Vagina (tissue), 2 donors: ENCODE measurements around the gene ITK. TPM values are rescaled to one million over a fixed set of nuclear protein-coding genes. Genes with fewer than 3 reads are reported as not detected.

Source experiments
- DNase-seq, 2 donors: peaks; one replicate each; pipeline ENCODE4 v3.0.0-alpha.2; 2017; ENCODE audit errors: extremely low spot score in 2 of 2
- H3K27ac ChIP-seq: fragments of 200-600 bp; sonication (generic); one replicate; pipeline ENCODE4 v1.5.1; 2019
- H3K27me3 ChIP-seq: fragments of 200-600 bp; sonication (generic); one replicate; pipeline ENCODE4 v1.5.1; 2019
- H3K36me3 ChIP-seq, 2 donors: fragments of 200-600 bp; sonication (generic); one replicate each; pipeline ENCODE4 v1.5.1; 2017 to 2019
- H3K4me1 ChIP-seq: fragments of 200-600 bp; sonication (generic); one replicate; pipeline ENCODE4 v1.5.1; 2019
- H3K4me3 ChIP-seq, 2 donors: fragments of 200-600 bp; sonication (generic); 1 replicate in 1 of 2; 2 replicates in 1 of 2; pipeline ENCODE4 v1.5.1; 2016 to 2019
- H3K9me3 ChIP-seq: fragments of 200-600 bp; sonication (generic); one replicate; pipeline ENCODE4 v1.5.1; 2019
- POLR2A ChIP-seq, 2 donors: fragments of 450-650 bp; IDR thresholded peaks; one replicate each; pipeline ENCODE4 v1.6.1; 2017; ENCODE audit warnings: antibody characterized with exemption in 2 of 2, mild to moderate bottlenecking in 2 of 2, moderate library complexity in 2 of 2
- POLR2AphosphoS5 ChIP-seq, 2 donors: sonication (generic); formaldehyde crosslinking; IDR thresholded peaks; one replicate each; pipeline ENCODE4 v1.9.0; 2017; ENCODE audit warnings: antibody characterized with exemption in 2 of 2, mild to moderate bottlenecking in 2 of 2, low read depth in 1 of 2; ENCODE audit not compliant: insufficient read depth in 1 of 2
- intact Hi-C: fragments of 100-400 bp; cut with DNase I; formaldehyde crosslinking; loops from one replicate; pipeline ENCODE4 v1.15.1; 2023
- total RNA-seq: library from RNA; depleted of rRNA; stranded (reverse); fragments of >200 nt; gene quantifications from one replicate; pipeline ENCODE4 v1.2.3, GENCODE V29; 2016
- TF ChIP-seq, protein P1 (sequence below), 3 experiments: fragments of 450-650 bp in 2 of 3; fragments of 200-600 bp in 1 of 3; sonication (generic) in 1 of 3; IDR thresholded peaks; one replicate each; pipeline ENCODE4 v1.5.1; 2017 to 2019; ENCODE audit warnings: antibody characterized with exemption in 3 of 3, mild to moderate bottlenecking in 2 of 3, moderate library complexity in 2 of 3

The ITK gene
- total RNA-seq, 1 donor from 2014 or later: 15.7 TPM

DNA sequence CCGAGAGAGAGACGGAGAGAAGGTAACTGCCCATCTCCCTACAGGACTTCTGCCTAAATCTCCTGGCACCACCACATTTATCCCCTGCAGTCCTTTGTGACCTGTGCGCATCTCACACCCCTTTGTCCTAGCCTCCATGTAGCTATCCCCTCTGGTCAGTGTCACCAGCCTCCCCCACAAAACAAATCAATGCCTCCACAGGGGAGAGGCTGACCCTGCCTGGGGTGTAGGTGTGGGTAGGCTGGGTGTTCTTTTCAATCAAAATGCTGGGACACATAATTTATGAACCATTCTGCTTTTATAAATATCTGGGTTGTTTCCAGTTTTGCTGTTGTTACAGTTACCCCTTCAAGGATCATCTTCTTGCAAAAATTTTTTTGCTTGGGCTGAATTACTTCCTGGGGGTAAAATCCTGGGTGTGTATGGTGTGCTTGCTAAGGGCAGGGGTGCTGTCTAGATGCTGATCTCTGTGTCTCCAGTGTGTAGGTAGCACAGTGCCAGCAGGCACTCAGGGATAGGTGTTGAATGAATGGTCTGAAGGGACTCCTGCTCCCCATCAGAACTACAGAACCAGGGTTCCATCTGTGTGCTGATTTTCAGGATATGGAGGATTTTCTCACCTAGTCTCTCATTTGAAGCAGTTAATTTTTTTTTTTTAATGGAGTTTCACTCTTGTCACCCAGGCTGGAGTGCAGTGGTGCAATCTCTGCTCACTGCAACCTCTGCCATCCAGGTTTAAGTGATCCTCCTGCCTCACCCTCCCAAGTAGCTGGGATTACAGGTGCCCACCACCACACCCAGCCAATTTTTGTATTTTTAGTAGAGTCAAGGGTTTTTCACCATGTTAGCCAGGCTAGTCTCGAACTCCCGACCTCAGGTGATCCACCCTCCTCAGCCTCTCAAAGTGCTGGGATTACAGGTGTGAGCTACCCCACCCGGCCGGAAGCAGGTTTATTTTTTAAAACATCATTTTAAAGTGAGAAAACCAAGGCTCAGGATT lies 14.1 kb upstream of the ITK start, which contains the start of gene GARIN3:
TSS of gene GARIN3 (minus strand) at position 51 of the 1,000 bp plus-strand sequence. CDS start 96 bp downstream, outside the sequence.
- Histone ChIP-seq H3K4me3 (no peak within 1 kb of the TSS), H3K27me3 (no peaks in the 10 kb centered on the region), H3K9me3 (no peaks in the 10 kb centered on the region), H3K36me3 (no peaks in the 10 kb centered on the region), H3K27ac (no peak within 1 kb of the TSS), H3K4me1 (no peaks in the 10 kb centered on the region)
- TF ChIP-seq, protein P1, sequence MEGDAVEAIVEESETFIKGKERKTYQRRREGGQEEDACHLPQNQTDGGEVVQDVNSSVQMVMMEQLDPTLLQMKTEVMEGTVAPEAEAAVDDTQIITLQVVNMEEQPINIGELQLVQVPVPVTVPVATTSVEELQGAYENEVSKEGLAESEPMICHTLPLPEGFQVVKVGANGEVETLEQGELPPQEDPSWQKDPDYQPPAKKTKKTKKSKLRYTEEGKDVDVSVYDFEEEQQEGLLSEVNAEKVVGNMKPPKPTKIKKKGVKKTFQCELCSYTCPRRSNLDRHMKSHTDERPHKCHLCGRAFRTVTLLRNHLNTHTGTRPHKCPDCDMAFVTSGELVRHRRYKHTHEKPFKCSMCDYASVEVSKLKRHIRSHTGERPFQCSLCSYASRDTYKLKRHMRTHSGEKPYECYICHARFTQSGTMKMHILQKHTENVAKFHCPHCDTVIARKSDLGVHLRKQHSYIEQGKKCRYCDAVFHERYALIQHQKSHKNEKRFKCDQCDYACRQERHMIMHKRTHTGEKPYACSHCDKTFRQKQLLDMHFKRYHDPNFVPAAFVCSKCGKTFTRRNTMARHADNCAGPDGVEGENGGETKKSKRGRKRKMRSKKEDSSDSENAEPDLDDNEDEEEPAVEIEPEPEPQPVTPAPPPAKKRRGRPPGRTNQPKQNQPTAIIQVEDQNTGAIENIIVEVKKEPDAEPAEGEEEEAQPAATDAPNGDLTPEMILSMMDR (IDR thresholded peaks at IDR 0.05): no peak
- DNase-seq: no peak
- intact Hi-C loops: no loop called here

DNA sequence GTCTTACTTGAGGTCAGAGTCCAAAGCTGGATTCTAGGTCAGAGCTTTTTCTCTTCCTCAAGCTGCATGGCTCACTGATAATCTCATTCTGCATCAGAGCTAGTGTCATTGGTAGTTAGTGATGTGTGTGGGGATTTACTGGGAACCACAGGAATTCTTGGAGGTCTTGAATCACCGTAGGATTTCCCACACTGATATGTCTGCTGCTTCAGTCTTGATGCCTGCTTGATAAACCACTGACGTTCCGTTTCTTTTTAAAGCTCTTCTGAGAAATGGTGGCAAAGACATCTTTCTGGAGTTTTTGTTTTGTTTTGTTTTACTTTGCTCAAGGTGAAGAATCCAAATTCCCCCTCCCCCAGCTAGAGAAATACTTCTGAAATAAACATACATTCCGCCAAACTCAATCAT lies 13.4 kb upstream of the ITK start:
- no peaks in the 10 kb centered on the region for H3K27me3 ChIP-seq
- TF ChIP-seq POLR2A (IDR thresholded peaks at IDR 0.05): no peak
- TF ChIP-seq POLR2AphosphoS5 (IDR thresholded peaks at IDR 0.05; ENCODE audit: insufficient read depth in 1 of 2, low read depth in 1 of 2): no peak
- TF ChIP-seq, protein P1 (IDR thresholded peaks at IDR 0.05): no peak
- no peaks in the 10 kb centered on the region for H3K4me1 ChIP-seq
- H3K36me3 ChIP-seq: no peaks in the 10 kb centered on the region
- H3K4me3 ChIP-seq: no peak overlapping the region
- intact Hi-C loops: no loop called here
- no peak for DNase-seq
- no peak overlapping the region for H3K27ac ChIP-seq
- H3K9me3 ChIP-seq: no peaks in the 10 kb centered on the region

DNA sequence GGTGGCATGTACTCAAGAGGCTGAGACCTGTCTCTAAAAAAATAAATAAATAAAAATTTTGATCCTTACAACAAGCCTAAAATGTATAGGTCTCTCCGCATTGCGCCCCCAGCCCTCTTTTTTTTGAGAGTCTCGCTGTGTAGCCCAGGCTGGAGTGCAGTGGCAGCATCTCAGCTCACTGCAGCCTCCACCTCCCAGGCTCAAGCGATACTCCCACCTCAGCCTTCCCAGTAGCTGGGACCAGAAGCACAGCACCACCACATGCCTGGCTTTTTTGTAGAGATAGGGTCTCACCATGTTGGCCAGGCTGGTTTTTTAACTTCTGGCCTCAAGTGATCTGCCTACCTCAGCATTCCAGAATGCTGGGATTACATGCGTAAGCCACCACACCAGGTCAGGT lies 12.4 kb upstream of the ITK start:
- H3K4me1 ChIP-seq: no peaks in the 10 kb centered on the region
- H3K9me3 ChIP-seq: no peaks in the 10 kb centered on the region
- no peaks in the 10 kb centered on the region for H3K27me3 ChIP-seq
- H3K36me3 ChIP-seq: no peaks in the 10 kb centered on the region
- H3K4me3 ChIP-seq: no peak overlapping the region
- DNase-seq: no peak
- TF ChIP-seq, protein P1 (IDR thresholded peaks at IDR 0.05): no peak
- TF ChIP-seq POLR2A (IDR thresholded peaks at IDR 0.05): no peak
- no peak for TF ChIP-seq POLR2AphosphoS5 (IDR thresholded peaks at IDR 0.05; ENCODE audit: insufficient read depth in 1 of 2, low read depth in 1 of 2)
- no peak overlapping the region for H3K27ac ChIP-seq
- intact Hi-C loops: no loop called here

DNA sequence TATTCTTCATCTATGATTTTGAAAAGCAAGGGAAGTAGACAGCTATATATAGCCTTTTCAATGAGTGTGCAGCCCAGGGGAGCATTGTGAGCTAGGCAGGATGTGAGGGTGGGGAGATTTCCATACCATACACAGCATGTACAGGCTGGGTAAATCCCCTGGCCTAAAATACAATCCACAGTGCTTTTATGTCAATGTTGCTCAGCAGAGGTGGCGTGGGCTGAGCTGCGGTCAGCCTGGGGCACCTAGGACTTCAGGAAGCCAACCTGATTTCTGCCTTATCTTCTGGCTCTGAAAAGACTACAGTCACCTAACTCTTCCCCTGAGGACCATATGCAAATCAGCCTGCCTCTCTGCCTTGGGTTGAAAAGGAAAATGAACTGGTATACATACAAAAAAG lies 8.2 kb upstream of the ITK start:
- Histone ChIP-seq H3K27me3 (no peaks in the 10 kb centered on the region), H3K27ac (no peak overlapping the region), H3K4me1 (no peaks in the 10 kb centered on the region), H3K9me3 (no peaks in the 10 kb centered on the region), H3K4me3 (no peak overlapping the region), H3K36me3 (no peaks in the 10 kb centered on the region)
- intact Hi-C loops: no loop called here
- no peak for DNase-seq
- no peak for TF ChIP-seq POLR2A (IDR thresholded peaks at IDR 0.05)
- TF ChIP-seq POLR2AphosphoS5 (IDR thresholded peaks at IDR 0.05; ENCODE audit: insufficient read depth in 1 of 2, low read depth in 1 of 2): no peak
- TF ChIP-seq, protein P1 (IDR thresholded peaks at IDR 0.05): no peak

DNA sequence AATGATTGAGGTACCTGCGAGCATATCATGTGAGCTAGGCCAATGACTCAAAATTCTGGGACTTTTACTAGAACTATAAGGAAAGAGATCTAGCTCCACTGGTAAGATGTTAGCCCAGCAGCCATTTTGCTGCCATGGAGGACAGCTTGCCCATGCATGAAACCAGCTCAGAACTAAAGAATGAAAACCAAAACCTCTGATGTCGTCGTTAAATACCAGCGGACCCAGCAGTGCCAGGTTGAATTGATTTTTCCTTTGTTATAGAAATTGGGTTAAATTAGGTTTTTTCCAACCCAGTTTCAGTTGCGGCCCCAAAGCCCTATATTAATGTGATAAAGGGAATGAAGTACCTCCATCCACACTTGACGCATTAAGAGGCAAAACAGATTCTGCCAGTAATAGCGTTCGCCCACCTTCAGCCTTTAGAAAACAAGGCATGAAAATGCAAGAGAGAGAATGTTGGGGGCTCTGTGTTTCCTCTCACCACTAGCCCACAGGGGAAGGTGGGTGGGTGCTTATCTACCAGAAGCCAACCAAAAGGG lies 5.5 kb upstream of the ITK start:
- Histone ChIP-seq H3K4me3 (no peak overlapping the region), H3K27me3 (no peaks in the 10 kb centered on the region), H3K36me3 (no peaks in the 10 kb centered on the region), H3K4me1 (no peaks in the 10 kb centered on the region), H3K9me3 (no peaks in the 10 kb centered on the region), H3K27ac (no peak overlapping the region)
- intact Hi-C loops: no loop called here
- no peak for DNase-seq
- TF ChIP-seq, protein P1 (IDR thresholded peaks at IDR 0.05): no peak
- TF ChIP-seq POLR2A (IDR thresholded peaks at IDR 0.05) (no peak), POLR2AphosphoS5 (IDR thresholded peaks at IDR 0.05; ENCODE audit: insufficient read depth in 1 of 2, low read depth in 1 of 2) (no peak)
